GM13977 (cell line): ENCODE data around the gene FXYD5.

Experiments
- DNase-seq: peaks from one replicate; pipeline ENCODE4 v3.0.0; 2012; ENCODE audit warnings: low spot score
- CTCF ChIP-seq: IDR thresholded peaks from 2 replicates; pipeline ENCODE4 v1.5.1; 2012; ENCODE audit warnings: mild to moderate bottlenecking, control low read depth; ENCODE audit not compliant: insufficient read depth; ENCODE audit errors: extremely low read depth, missing control alignments
- in situ Hi-C: fragments of 300-500 bp; cut with MboI; formaldehyde crosslinking; loops from one replicate; pipeline ENCODE4 v1.12.0; 2022; ENCODE audit warnings: low sequenced_read_pairs, low pct_unique_long_range_greater_than_20kb, mixed read lengths, inconsistent platforms; ENCODE audit not compliant: unreplicated experiment

Gene FXYD5

GRCh38 chr19:35162471-35163326 is 8.2 kb downstream of the FXYD5 start:
- in situ Hi-C loops = no loop called here
- DNase-seq = no peak
- no peak for TF ChIP-seq CTCF

- no peak for DNase-seq
- in situ Hi-C loops = no loop called here
- no peak for TF ChIP-seq CTCF
Measured at GRCh38 chr19:35164418-35164817, 9.9 kb downstream of the FXYD5 start.

GRCh38 chr19:35165200-35166058 is 10.9 kb downstream of the FXYD5 start:
- DNase-seq = no peak
- no peak for TF ChIP-seq CTCF
- in situ Hi-C loops = no loop called here

GRCh38 chr19:35166100-35167063 is 11.8 kb downstream of the FXYD5 start:
- no peak for TF ChIP-seq CTCF
- in situ Hi-C loops = no loop called here
- DNase-seq = no peak

GRCh38 chr19:35167251-35168119 is 12.9 kb downstream of the FXYD5 start:
- in situ Hi-C loops = no loop called here
- no peak for TF ChIP-seq CTCF
- DNase-seq = no peak
